GM12865 (cell line): ENCODE measurements around the gene EXOC3L1.

Experiments used
- DNase-seq: peaks from one replicate; pipeline ENCODE4 v3.0.0; 2010; ENCODE audit warnings: low read depth
- H3K4me3 ChIP-seq: 2 replicates; pipeline ENCODE4 v1.5.1; 2011; ENCODE audit warnings: mild to moderate bottlenecking, low read depth, low read length, control low read depth
- TF ChIP-seq, protein P1 (sequence below): IDR thresholded peaks from 2 replicates; pipeline ENCODE4 v1.5.1; 2011; ENCODE audit warnings: low read length, control low read depth, low read depth, inconsistent platforms; ENCODE audit not compliant: insufficient read depth; ENCODE audit errors: missing control alignments

Gene EXOC3L1

DNA sequence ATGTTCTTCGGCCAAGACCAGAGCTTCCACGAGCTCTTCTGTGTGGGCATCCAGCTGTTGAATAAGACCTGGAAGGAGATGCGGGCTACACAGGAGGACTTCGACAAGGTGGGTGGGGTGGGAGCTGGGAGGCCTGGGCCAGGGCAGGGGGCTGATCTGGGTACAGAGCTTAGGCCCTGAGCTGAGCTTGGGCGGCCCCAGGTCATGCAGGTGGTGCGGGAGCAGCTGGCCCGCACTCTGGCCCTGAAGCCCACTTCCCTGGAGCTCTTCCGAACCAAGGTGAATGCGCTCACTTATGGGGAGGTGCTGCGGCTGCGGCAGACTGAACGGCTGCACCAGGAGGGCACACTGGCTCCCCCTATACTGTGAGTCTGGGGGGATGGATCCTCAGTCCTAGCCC lies 12.5 kb upstream of the EXOC3L1 start:
- no peak overlapping the region for H3K4me3 ChIP-seq
- TF ChIP-seq, protein P1, sequence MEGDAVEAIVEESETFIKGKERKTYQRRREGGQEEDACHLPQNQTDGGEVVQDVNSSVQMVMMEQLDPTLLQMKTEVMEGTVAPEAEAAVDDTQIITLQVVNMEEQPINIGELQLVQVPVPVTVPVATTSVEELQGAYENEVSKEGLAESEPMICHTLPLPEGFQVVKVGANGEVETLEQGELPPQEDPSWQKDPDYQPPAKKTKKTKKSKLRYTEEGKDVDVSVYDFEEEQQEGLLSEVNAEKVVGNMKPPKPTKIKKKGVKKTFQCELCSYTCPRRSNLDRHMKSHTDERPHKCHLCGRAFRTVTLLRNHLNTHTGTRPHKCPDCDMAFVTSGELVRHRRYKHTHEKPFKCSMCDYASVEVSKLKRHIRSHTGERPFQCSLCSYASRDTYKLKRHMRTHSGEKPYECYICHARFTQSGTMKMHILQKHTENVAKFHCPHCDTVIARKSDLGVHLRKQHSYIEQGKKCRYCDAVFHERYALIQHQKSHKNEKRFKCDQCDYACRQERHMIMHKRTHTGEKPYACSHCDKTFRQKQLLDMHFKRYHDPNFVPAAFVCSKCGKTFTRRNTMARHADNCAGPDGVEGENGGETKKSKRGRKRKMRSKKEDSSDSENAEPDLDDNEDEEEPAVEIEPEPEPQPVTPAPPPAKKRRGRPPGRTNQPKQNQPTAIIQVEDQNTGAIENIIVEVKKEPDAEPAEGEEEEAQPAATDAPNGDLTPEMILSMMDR: no peak
- DNase-seq: no peak

DNA sequence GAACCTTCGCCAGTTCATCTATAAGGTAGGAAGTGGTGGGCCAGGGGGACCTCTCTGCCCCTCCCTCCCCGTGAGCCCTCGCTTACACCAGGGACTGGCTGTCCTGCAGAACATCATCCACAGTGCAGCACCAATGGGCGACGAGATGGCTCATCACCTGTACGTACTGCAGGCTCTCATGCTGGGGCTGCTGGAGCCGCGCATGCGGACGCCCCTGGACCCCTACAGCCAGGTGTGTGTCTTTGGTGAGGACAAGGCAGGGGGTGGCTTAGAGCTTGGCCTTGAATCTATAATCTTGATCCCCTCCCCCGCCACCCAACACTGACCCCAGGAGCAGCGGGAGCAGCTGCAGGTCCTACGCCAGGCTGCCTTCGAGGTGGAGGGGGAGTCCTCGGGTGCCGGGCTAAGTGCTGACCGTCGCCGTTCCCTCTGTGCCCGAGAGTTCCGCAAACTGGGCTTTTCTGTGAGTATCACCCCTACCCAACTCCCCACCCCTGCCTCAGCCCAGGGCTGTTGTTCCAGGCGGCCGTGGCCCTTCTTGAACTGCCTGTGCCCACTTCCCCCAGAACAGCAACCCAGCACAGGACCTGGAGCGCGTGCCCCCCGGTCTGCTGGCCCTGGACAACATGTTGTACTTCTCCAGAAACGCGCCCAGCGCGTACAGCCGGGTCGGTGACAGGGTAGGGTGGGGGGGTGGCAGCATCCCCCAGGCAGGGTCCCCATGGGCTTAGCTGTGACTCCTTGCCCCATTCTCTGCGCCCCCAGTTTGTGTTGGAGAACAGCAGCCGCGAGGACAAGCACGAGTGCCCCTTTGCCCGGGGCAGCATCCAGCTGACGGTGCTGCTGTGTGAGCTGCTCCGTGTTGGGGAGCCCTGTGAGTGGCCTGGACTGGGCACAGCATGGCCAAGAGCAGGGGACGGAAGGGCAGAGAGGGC lies 11.7 kb upstream of the EXOC3L1 start:
- no peak overlapping the region for H3K4me3 ChIP-seq
- no peak for DNase-seq
- TF ChIP-seq, protein P1: no peak

DNA sequence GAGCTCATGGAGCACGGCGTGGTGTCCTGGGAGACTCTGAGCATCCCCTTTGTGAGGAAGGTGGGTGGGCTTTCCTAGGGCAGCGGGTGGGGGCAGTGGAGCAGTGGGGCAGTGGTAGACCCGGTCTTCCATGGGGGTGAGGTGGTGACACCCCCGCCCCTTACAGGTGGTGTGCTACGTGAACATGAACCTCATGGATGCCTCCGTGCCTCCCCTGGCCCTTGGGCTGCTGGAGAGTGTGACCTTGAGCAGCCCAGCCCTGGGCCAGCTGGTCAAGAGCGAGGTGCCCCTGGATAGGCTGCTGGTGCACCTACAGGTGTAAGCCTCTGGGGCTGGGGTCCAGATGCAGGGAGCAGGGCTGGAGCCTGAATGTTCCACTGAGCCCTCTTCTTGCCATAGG lies 10.6 kb upstream of the EXOC3L1 start:
- DNase-seq: no peak
- TF ChIP-seq, protein P1: no peak
- H3K4me3 ChIP-seq: no peak overlapping the region

DNA sequence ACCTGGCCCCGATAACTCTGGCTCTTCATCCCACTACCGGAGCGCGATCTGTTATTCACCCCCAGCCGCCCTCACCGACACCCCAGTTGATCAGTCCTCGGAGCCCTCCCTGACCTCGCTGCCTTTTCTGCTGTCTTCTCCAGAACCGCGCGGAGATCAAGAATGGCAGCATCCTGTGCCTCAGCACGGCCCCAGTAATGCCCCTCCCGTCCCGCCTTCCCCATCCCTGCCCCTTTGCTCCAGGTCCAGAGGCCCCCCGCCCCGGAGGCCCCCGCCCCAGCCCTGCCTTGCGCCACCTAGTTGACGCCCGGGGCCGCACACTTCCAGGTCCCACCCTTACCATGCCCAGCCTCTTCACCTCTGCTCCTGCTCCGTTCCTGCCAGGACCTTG lies 9.9 kb upstream of the EXOC3L1 start:
- H3K4me3 ChIP-seq: no peak overlapping the region
- no peak for DNase-seq
- TF ChIP-seq, protein P1: no peak

DNA sequence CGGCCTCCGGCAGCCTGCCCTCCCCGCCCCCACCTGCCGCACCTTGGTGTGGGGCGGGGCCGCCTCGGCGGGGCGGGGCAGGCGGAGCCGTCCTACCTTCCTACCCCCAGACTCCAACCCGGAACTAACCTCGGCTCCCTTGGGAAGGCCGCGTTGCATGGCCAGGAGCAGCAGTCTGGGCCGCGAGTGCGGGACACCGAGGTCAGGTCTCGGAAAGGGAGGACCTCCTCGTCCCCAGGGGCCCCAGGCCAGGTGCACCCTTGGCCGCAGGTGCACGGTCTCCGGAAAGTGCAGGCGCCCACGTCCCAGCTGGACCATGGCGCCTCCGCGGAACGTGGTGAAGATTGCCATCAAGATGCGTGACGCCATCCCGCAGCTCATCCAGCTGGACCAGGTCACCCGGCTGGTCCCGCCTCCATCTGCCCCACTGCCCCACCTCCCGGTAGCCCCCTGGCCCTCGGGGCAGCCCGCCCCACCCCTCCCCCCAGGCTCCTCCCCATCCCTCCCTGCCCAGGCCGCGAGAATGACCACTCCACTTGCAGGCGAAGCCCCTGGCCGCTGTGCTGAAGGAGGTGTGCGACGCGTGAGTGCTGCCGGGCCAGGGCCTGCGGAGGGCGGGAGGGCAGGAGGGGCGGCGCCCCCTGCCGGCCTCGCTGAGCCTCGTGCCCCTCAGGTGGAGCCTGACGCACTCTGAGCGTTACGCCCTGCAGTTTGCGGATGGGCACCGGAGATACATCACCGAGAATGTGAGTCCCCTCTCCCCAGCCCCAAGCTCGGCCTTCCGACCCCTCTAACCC lies 9.3 kb upstream of the EXOC3L1 start, which contains the start of gene ELMO3:
TSS of gene ELMO3 (plus strand) at position 121 of the 797 bp plus-strand sequence. CDS start at position 317, 196 bp downstream.
- no peak for DNase-seq
- H3K4me3 ChIP-seq: no peak within 1 kb of the TSS
- TF ChIP-seq, protein P1: no peak

DNA sequence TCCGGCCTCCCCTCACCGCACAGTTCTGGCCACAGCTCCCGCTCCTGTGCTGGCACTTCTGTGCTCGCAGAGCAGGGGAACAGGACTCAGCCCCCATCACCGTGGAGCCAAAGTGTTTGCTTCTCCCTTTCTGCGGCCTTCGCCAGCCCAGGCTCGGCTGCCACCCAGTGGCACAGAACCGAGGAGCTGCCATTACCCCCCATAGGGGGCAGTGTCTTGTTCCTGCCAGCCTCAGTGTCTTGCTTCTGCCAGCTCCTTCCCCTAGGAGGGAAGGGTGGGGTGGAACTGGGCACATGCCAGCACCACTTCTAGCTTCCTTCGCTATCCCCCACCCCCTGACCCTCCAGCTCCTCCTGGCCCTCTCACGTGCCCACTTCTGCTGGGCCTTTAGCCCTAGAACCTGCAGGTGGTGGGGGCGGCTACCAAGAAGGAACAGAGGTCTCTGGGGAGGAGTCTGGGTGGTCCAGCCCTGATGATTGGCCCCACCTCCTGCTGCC lies 8.3 kb upstream of the EXOC3L1 start:
- no peak for DNase-seq
- no peak overlapping the region for H3K4me3 ChIP-seq
- TF ChIP-seq, protein P1: peak; percentile 33
